Activated CD8-positive, alpha-beta memory T cell treated with anti-CD3 and anti-CD28 coated beads for 36 hours (primary cell): ENCODE results near the gene KIF3B. TPM values are rescaled to one million over a fixed set of nuclear protein-coding genes. Genes with fewer than 3 reads are reported as not detected.
"Not testable (repeated sequence)": the region's sequence is repeated elsewhere in the genome, so short reads cannot be mapped to it uniquely, and the experiment has no call there.

ENCODE experiments used
- CTCF ChIA-PET: fragments of 350-600 bp; sonication (Branson Sonifier 250); formaldehyde crosslinking; loops from one replicate; lab custom pipeline; 2021; ENCODE audit warnings: antibody characterized with exemption; lab: Charles Lee
- POLR2A ChIA-PET: fragments of 350-600 bp; sonication (Branson Sonifier 250); formaldehyde crosslinking; loops from one replicate; lab custom pipeline; 2021; ENCODE audit warnings: antibody characterized with exemption; lab: Charles Lee
- total RNA-seq, 2 experiments: library from RNA; stranded (reverse); gene quantifications; one replicate each; pipeline ENCODE4 v1.2.3, GENCODE V29; 2021

KIF3B gene
- total RNA-seq, 2 experiments from 2014 or later: 46.0 to 46.4 TPM

GRCh38 chr20:32357869-32358631 is 80.6 kb downstream of the KIF3B start, which contains the start of gene ASXL1:
Gene ASXL1 (plus strand): TSS chr20:32358331. CDS start chr20:32358776, 445 bp downstream.
- POLR2A ChIA-PET: interaction anchor here (0.7 to 2.7 kb wide), 7 partner anchors 8 to 154 kb away, joined by 3 to 9 read pairs (median 5); no protein-coding TSS in a partner anchor

GRCh38 chr20:32358632-32358882 is 81.1 kb downstream of the KIF3B start:
- ChIA-PET CTCF (interaction anchor here (0.6 to 2.9 kb wide), 4 partner anchors 13 to 407 kb away, joined by 3 to 15 read pairs (median 6); no protein-coding TSS in a partner anchor), POLR2A (interaction anchor here (0.6 to 2.7 kb wide), 7 partner anchors 14 to 154 kb away, joined by 3 to 15 read pairs (median 5); no protein-coding TSS in a partner anchor)

More at GRCh38 chr20:32357869-32358631, 80.6 kb downstream of the KIF3B start, which contains the start of gene ASXL1:
- CTCF ChIA-PET: interaction anchor here (0.6 to 2.9 kb wide), 3 partner anchors 25 to 408 kb away, joined by 4 to 15 read pairs (median 5); no protein-coding TSS in a partner anchor

GRCh38 chr20:32358883-32359632 is 81.6 kb downstream of the KIF3B start:
- CTCF ChIA-PET: interaction anchor here (1.1 to 2.9 kb wide), 3 partner anchors 12 to 26 kb away, joined by 3 to 15 read pairs (median 7); no protein-coding TSS in a partner anchor
- POLR2A ChIA-PET: interaction anchor here (0.6 to 2.7 kb wide), 9 partner anchors 14 to 384 kb away, joined by 3 to 15 read pairs (median 5); no protein-coding TSS in a partner anchor

GRCh38 chr20:32359633-32360332 is 82.3 kb downstream of the KIF3B start:
- POLR2A ChIA-PET: interaction anchor here (0.6 to 2.7 kb wide), 5 partner anchors 27 to 383 kb away, joined by 3 to 15 read pairs (median 8); no protein-coding TSS in a partner anchor
- CTCF ChIA-PET: interaction anchor here (1.1 to 2.9 kb wide), 3 partner anchors 11 to 27 kb away, joined by 3 to 15 read pairs (median 7); no protein-coding TSS in a partner anchor

GRCh38 chr20:32360333-32360634 is 82.8 kb downstream of the KIF3B start:
- ChIA-PET CTCF (no interaction called here), POLR2A (interaction anchor here (1.1 kb wide), 1 partner anchor 128 kb away, joined by 5 read pairs; no protein-coding TSS in a partner anchor)

GRCh38 chr20:32362901-32363364 is 85.5 kb downstream of the KIF3B start:
- CTCF ChIA-PET: interaction anchor here (1.0 kb wide), 1 partner anchor 35 kb away, joined by 3 read pairs; no protein-coding TSS in a partner anchor
- POLR2A ChIA-PET: interaction anchor here (0.5 to 0.6 kb wide), 2 partner anchors 15 to 30 kb away, joined by 3 read pairs; no protein-coding TSS in a partner anchor

- CTCF ChIA-PET: no interaction called here
- POLR2A ChIA-PET: interaction anchor here (0.5 kb wide), 1 partner anchor 14 kb away, joined by 3 read pairs; no protein-coding TSS in a partner anchor
Measured at GRCh38 chr20:32363492-32363891, 86.0 kb downstream of the KIF3B start.

GRCh38 chr20:32364554-32365208 is 87.2 kb downstream of the KIF3B start:
- POLR2A ChIA-PET: no interaction called here
- CTCF ChIA-PET: no interaction called here

- ChIA-PET POLR2A (interaction anchor here (0.9 kb wide), 1 partner anchor 28 kb away, joined by 5 read pairs; no protein-coding TSS in a partner anchor), CTCF (interaction anchor here (0.7 kb wide), 1 partner anchor 45 kb away, joined by 3 read pairs; no protein-coding TSS in a partner anchor)
Measured at GRCh38 chr20:32365564-32365963, 88.1 kb downstream of the KIF3B start.

GRCh38 chr20:32366380-32366779 is 88.9 kb downstream of the KIF3B start:
- ChIA-PET POLR2A (interaction anchor here (0.5 to 0.9 kb wide), 3 partner anchors 9 to 29 kb away, joined by 3 to 5 read pairs (median 5); partner anchors contain the start of gene ASXL1), CTCF (no interaction called here)

GRCh38 chr20:32368323-32368722 is 90.9 kb downstream of the KIF3B start:
- ChIA-PET POLR2A (no interaction called here), CTCF (no interaction called here)

- CTCF ChIA-PET: no interaction called here
Measured at GRCh38 chr20:32368925-32369324, 91.5 kb downstream of the KIF3B start.

GRCh38 chr20:32370897-32371296 is 93.4 kb downstream of the KIF3B start:
- CTCF ChIA-PET: interaction anchor here (1.3 kb wide), 1 partner anchor 12 kb away, joined by 3 read pairs; no protein-coding TSS in a partner anchor
- POLR2A ChIA-PET: no interaction called here

More at GRCh38 chr20:32368925-32369324, 91.5 kb downstream of the KIF3B start:
- POLR2A ChIA-PET: interaction anchor here (0.7 kb wide), 1 partner anchor 451 kb away, joined by 7 read pairs; no protein-coding TSS in a partner anchor

GRCh38 chr20:32378461-32378860 is 101.0 kb downstream of the KIF3B start:
- POLR2A ChIA-PET: no interaction called here
- CTCF ChIA-PET: interaction anchor here (0.7 kb wide), 1 partner anchor 555 kb away, joined by 4 read pairs; no protein-coding TSS in a partner anchor

GRCh38 chr20:32380037-32380436 is 102.6 kb downstream of the KIF3B start:
- CTCF ChIA-PET: not testable (repeated sequence)
- POLR2A ChIA-PET: interaction anchor here (0.6 to 0.8 kb wide), 2 partner anchors 98 to 147 kb away, joined by 3 read pairs; no protein-coding TSS in a partner anchor

- ChIA-PET CTCF (no interaction called here), POLR2A (interaction anchor here (0.8 kb wide), 1 partner anchor 98 kb away, joined by 3 read pairs; no protein-coding TSS in a partner anchor)
Measured at GRCh38 chr20:32380745-32381144, 103.3 kb downstream of the KIF3B start.
